ENCODE results near the gene SLC9A2.

The SLC9A2 gene

DNA sequence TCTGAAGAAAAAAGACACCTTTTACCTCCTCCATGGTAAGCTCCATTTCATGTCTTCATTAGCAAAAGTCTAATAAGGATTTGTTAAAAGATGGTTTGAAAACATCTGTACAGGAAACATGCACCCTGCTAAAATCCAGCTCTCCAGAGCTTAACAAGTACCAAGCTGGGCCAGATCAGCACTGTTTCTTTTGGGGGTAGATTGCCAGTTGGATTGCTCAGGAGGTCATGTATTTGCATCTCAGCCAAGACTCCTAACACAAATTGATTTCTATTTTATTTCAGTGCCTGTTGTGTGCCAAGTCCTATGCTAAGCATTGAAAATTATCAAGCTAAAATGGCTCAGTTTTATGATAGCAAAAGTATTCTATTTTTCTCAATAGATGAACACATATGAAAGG, 139.1 kb downstream of the SLC9A2 start:
- H3K27ac Mint-ChIP-seq (ENCODE audit: low read depth): no peak overlapping the region
- no peak for ATAC-seq (replicated peaks; ENCODE audit: extremely low read depth, poor library complexity, severe bottlenecking)
- no peaks in the 10 kb centered on the region for H3K27me3 Mint-ChIP-seq
- peaks cover 5% of the 10 kb centered on the region for H3K4me1 Mint-ChIP-seq
- no peaks in the 10 kb centered on the region for H3K36me3 Mint-ChIP-seq (ENCODE audit: insufficient read depth)
- no peaks in the 10 kb centered on the region for H3K9me3 Mint-ChIP-seq
- H3K4me3 Mint-ChIP-seq: no peak overlapping the region
- no peak for DNase-seq (ENCODE audit: low spot score in 2 of 2)

All from central memory CD8-positive, alpha-beta T cell (primary cell).